Suprapubic skin (tissue), 3 donors: ENCODE results near the gene RNF217.

ENCODE experiments used
- CTCF ChIP-seq, 2 donors: fragments of 200-600 bp in 1 of 2; fragments of 450-650 bp in 1 of 2; sonication (generic) in 1 of 2; IDR thresholded peaks; one replicate each; pipeline ENCODE4 v1.5.1; 2016 to 2019; ENCODE audit warnings: antibody characterized with exemption in 2 of 2, mild to moderate bottlenecking in 1 of 2, moderate library complexity in 1 of 2
- POLR2A ChIP-seq, 2 donors: fragments of 450-650 bp; IDR thresholded peaks; one replicate each; pipeline ENCODE4 v1.6.1; 2017; ENCODE audit warnings: antibody characterized with exemption in 2 of 2, mild to moderate bottlenecking in 2 of 2, moderate library complexity in 2 of 2

- no peak for TF ChIP-seq CTCF (IDR thresholded peaks at IDR 0.05)
- no peak for TF ChIP-seq POLR2A (IDR thresholded peaks at IDR 0.05)
These were observed 145.7 kb downstream of the RNF217 start for GRCh38 chr6:125107896-125108295.
